Measurements from ENCODE around the gene PFKM.

- TF ChIP-seq CTCF (conservative IDR thresholded peaks at IDR 0.05 in 1 of 2, IDR thresholded peaks at IDR 0.05 in 1 of 2; ENCODE audit: extremely low read depth in 1 of 2, insufficient read depth in 1 of 2, low read depth in 1 of 2, low read length in 2 of 2): no peak
- peak; percentile 39 for TF ChIP-seq EZH2 (IDR thresholded peaks at IDR 0.05; ENCODE audit: borderline replicate concordance, low read length)
Measured at GRCh38 chr12:48183876-48184548, 64.8 kb downstream of the PFKM start.
